ENCODE data around the gene SLC25A48.
"Not testable (repeated sequence)": the region's sequence is repeated elsewhere in the genome, so short reads cannot be mapped to it uniquely, and the experiment has no call there.

The SLC25A48 gene

GRCh38 chr5:135829681-135830383 is 4.6 kb upstream of the SLC25A48 start:
- DNase-seq (ENCODE audit: low read depth) = no peak

DNA sequence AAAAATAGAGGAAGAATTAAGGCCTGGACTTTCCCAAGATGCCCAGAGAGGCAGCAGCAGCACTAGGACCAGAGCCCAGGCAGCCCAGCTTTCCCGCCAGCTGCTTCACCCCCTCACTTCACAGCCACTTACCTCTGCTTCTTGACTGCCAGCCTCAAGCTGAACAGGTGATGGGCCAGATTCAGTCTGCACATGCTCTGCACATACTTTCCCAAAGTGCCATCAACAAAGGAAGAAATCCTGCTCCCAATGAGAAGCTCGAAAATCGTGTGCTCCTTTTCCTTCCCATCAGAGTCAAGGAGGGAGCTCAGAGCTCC is 4.1 kb upstream of the SLC25A48 start:
- no peak for DNase-seq (ENCODE audit: low read depth)

GRCh38 chr5:135830876-135831275 is 3.6 kb upstream of the SLC25A48 start:
- no peak for DNase-seq (ENCODE audit: low read depth)

DNA sequence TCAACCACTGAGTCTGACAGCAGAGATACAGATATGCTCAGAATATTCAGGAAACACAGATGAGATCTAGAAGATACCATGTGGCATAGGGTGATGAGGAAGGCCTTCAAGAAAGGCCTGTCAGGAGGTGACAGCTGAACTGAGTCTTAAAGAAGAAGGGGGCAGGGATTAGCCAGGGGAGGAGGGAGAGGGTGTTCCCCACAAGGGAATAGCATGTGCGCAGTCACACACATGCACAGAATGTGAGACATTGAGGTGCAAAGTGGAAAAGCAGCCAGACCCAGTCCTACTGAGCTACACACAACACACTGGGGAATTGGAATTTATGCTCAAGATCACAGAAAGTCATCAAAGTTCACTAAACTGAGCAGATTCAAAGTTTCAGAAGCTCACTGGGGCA is 3.0 kb upstream of the SLC25A48 start:
- no peak for DNase-seq (ENCODE audit: low read depth)

DNA sequence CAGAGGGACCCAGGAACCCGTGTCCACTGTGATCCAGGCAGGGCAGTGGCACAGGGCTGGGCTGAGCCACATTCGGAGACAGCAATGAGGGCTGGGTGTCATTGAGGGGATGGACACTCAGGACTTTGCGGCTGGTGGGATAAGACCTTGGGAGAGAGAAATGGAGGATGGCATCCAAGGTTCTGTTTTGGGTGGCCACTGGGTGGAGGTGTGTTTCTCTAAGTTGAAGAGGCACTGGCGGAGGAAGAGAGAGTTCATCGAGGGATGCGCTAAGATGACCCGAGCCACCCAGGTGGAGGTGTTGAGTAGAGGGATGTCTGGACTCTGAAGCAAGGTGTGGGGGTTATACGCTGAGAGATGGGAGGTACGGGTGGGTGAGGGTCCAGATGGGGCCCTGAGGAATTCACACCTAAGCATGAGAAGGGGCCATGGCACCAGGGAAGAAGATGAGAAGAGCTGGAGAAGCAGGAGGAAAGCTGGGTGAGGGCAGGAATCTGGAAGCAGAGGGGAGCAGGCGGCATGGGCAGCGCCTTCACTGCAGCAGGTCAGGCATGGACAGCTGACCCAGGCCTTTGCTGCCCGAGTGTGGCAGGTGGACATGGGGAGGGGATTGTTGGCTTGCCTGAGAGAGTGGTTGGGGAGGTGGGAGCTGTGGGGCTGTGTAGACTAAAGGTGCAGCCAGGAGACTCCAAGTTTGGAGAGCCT is 2.5 kb upstream of the SLC25A48 start:
- no peak for DNase-seq (ENCODE audit: low read depth)

GRCh38 chr5:135832941-135833920 is 1.2 kb upstream of the SLC25A48 start:
- no peak for DNase-seq (ENCODE audit: low read depth)

DNA sequence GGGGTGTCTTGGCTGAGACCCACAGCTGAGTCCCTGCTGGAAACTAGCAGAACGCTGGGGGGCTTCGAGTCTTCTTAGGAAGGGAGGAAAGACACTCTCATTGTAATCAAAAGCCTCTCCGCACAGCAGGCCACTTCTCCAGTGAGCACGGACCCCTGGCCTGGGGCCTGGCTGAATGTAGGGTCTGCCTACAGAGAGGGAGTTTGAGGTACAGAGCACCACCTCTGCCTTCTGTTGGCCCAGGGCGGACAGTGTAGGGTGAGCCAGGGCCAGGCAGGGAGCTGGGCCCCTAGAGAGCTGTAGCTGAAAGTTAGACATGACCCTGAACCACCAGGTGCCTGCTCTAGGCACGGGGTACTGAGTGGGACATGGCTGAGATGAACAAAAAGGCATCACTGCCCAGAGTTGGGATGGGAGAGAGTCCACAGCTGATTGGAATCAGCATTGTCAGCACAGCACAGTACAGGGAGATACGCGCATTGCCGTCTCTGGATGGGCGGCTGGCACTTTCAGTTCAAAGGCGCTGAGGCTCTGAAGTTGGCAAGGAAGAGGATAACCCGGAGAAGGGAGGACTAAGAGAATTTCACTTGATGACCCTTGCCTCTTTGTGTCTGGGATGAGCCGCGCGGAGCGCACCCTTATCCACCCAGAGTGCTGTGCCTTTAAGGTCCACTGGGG is 363 bp upstream of the SLC25A48 start:
- no peak for DNase-seq (ENCODE audit: low read depth)

DNA sequence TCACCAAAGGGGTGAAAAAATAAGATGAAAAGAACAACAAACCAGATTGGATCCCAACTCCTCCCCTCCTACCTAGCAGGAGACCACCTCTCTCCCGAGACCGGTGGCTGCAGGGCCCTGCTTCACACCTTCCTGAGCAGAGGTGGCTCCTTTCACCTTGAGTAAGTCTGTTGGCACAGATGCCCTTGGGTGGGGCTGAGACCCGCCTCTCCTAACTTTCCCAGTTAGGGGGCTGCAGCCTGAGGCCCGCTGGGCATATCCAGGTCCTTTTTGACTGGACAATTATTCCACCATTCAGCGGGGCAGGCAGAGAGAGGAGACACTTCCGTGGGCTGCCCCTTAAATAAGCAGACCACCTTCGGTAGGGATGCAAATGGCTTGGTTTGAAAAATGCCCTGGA is 1.3 kb downstream of the SLC25A48 start:
- DNase-seq (ENCODE audit: low read depth) = no peak

DNA sequence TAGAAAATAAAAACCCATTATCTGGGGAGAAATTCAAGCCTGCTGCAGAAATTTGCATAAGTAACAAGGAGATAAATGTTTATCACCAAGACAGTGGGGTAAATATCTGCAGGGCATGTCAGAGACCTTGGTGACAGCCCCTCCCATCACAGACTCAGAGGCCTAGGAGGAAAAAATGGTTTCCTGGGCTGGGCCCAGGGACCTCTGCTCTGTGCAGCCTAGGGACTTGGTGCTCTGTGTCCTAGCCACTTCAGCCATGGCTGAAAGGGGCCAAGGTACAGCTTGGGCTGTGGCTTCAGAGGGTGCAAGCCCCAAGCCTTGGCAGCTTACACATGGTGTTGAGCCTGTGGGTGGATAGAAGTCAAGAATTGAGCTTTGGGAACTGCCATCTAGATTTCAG is 3.9 kb downstream of the SLC25A48 start:
- DNase-seq (ENCODE audit: low read depth) = not testable (repeated sequence)

DNA sequence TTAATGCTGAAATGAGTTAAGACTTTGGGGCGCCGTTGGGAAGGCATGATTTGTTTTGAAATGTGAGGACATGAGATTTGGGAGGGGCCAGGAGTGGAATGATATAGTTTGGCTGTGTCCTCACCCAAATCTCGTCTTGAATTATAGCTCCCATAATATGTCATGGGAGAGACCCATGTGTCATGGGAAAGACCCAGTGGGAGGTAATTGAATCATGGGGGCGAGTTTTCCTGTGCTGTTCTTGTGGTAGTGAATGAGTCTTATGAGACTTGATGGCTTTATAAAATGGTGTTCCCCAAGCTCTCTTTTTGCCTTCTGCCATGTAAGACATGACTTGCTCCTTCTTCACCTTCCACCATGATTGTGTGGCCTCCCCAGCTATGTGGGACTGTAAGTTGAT is 5.1 kb downstream of the SLC25A48 start:
- DNase-seq (ENCODE audit: low read depth) = no peak

- no peak for DNase-seq (ENCODE audit: low read depth)
Measured at GRCh38 chr5:135840959-135841358, 6.5 kb downstream of the SLC25A48 start.

DNA sequence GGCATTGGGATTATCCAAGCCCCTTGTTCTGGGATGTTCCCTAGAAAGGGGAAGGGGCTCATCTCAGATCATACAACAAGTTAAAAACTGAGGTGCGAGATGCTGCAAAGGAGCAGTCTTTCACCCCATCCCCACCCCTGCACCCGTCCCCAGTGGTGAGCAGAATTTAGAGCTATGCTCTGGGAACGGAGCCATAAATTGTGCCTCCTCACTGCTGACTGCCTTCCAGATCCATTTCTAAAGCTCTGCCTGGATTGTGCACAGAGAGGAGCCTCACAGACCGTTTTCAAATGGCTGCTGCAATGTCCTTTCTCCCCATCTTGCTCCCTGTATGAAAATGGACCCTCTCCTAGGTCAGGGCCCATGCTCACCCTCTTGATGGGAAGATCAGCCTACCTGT is 8.3 kb downstream of the SLC25A48 start:
- DNase-seq (ENCODE audit: low read depth) = no peak

- DNase-seq (ENCODE audit: low read depth) = no peak
Measured at GRCh38 chr5:135843571-135844337, 9.3 kb downstream of the SLC25A48 start.

DNA sequence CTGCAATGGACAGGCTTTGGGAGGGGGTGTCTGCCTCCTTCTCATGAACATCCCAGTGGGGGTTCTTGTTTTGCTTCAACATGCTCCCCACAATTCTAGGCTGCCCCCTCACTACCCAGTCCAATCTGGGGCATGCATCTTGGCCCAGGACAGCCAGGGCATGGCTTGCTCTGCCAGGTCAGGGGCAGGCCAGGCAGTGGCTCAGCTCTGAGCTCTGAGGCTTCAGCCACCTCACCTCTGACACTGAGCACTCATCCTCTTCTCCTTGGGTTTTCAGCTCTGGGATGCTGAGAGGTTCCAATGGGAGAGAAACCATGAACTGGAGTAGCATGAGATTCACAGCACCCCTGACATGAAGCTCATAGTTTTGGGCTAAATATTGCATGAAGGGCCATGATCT is 11.8 kb downstream of the SLC25A48 start:
- no peak for DNase-seq (ENCODE audit: low read depth)

DNA sequence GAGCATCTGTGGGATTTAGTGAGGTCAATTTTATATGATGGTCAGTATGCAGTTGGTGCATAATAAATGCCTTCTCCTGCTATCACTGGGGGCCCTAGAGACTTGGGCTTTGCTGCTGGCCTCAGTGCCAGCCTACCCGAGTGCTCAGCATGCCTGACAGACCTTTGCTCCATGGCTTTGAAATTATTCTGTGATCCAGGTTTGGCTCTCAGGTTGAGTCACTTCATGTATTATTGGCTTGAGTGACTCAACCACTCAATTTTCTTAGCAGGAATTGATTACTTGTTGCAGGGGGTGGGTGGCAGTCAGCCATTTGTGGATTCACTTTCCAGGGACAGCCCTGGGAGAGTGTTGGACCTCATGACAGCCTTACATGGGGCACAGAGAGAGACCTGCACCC is 13.5 kb downstream of the SLC25A48 start:
- DNase-seq (ENCODE audit: low read depth) = no peak

DNA sequence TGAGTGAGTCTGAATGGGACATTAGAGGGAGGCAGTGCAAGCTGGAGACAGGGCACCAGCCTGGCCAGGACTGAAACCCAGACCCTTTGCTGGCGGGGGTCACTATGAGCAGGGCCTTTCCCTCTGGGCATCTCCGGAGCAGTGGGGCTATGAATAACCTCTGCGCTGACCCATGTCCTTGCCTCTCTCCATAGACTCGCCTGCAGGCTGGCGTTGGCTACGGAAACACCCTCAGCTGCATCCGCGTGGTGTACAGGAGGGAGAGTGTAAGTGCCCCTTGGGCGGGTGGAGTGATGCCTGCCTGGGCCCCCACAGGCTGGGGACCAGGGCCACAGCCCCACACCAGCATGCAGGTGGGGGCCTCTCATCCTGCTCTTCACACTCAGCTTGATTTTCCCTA is 15.8 kb downstream of the SLC25A48 start:
- DNase-seq (ENCODE audit: low read depth) = no peak

- no peak for DNase-seq (ENCODE audit: low read depth)
Measured at GRCh38 chr5:135850671-135851070, 16.2 kb downstream of the SLC25A48 start.

DNA sequence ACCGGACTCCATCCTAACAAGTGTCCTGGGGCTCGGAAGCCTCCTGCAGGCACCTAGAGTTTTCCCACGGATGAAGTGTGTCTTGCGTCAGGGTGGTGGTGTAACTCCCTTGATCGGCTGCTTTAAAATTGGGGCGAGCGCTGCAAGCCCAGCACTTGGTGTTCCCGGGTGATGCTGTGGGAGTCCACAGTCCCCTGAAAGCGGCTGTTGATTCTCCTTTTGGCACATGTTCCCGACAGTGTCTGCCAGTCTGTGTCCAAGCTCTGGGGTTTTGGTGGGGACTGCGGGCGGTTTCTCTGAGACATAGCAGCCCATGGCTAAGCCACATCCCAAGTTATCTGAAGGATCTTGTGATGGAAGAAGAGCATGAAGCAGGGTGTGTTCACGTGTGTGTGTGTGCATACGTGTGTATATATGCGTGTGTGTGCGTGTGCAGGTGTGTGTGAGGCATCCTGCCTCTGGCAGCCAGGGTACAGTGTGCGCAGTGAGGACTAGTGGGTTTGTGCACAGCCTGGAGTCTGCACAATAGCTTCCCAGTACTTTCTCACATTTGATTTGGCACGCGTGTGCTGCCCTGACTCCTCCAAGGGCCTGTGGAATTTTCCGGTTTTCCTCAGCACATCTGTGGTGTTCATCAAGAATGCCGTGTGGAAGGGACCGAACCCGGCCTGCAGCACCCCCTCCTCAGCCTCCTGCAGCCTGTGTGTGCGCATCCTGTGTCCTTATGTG is 16.9 kb downstream of the SLC25A48 start:
- no peak for DNase-seq (ENCODE audit: low read depth)

DNA sequence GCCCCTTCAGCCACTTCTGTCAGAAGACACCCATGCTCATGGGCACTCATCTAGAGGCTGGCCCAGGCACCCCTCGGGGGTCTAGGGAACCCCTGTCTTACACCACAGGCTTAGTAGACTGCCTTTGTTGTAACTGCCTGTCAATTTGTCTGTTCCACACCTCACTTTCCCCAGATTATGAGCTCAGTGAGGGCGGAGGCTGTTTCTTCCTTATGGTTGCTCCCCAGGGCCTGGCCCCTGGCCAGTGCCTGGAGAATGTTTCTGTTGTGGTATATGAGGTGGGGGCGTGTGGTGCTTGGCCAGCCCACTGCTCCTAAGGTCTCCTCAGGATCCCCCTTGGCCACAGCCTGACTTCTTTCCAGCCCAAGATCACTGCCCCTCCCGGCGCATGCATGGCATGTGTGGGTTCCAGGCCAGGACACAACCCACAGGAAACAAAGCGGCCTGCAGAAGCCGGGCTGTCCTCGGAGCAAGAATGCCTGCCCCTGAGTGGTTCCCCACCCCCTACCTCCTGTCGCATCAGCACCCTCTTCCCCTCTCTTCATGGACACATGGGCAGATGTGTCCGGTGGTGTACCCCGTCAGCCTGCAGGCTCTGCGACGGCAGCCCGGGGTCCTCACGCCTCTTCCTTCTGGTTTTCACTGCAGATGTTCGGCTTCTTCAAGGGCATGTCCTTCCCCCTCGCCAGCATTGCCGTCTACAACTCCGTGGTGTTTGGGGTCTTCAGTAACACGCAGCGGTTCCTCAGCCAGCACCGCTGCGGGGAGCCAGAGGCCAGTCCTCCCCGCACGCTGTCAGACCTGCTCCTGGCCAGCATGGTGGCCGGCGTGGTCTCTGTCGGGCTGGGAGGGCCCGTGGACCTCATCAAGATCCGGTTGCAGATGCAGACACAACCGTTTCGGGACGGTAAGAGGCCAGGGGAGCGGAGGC is 17.7 kb downstream of the SLC25A48 start:
- no peak for DNase-seq (ENCODE audit: low read depth)
